NCI-H187 treated with DMSO at 0.1 percent for 48 hours (cell line): ENCODE measurements around the gene SYCE1.
"Not testable (repeated sequence)": the region's sequence is repeated elsewhere in the genome, so short reads cannot be mapped to it uniquely, and the experiment has no call there.

Source experiments
- DNase-seq: peaks from one replicate; lab custom pipeline; 2025; lab: John Stamatoyannopoulos, UW

SYCE1 gene

DNA sequence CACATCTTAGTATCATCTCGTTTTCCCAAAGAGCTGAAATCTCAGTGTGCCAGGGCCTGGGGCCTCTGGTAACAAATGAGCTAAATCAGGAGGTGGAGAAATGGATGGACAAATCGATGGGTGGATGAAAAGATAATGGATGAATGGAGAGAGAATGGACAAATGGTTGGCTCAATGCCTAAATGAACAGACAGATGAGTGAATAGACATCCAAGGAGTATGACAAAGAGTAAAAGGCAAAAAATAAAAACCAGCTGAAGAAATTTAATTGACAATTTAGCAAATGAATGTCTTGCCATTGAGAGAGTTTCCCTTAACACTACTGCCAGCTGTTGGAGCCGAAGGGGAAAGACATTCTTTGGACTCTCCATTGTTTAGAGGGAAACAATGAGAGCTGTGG is 8.0 kb downstream of the SYCE1 start:
- DNase-seq = no peak

DNA sequence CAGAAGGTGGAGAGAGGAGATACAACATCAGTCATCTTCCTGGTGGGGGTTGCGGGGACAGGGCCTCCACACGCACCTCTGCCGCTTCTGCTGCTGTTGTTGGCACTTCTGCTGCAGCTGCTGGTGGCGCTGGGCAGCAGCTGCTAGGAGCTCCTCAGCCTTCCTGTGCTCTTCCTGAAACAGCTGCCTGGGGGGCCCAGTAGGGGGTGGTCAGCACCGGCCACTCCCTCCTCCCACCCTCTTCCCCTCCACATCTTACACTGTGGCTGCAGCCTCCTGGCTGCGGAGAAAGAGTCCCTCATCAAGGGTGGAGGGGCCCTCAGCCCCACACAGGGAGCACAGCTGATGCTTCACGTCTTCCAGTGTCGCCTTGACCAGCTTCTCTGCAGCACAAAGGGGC is 9.9 kb downstream of the SYCE1 start:
- no peak for DNase-seq

DNA sequence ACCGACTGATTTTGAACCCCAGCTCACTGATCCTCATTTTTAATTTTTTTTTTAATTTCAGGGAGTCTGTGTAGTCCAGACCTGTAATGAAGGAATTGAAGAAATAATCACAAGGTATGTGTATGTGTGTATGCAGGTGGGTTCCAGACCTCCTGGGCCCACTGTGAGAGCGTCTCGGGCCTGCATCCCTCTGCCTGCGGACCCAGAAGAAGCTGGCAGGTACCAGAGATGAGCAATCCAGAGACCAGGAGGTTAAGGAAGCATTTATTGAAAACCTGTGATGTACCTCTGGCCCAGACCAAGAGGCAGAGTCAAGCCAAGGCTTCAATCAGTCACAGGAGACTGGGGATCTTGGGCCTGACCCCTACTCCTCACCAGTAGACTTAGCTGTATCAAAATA is 10.8 kb downstream of the SYCE1 start:
- no peak for DNase-seq

DNA sequence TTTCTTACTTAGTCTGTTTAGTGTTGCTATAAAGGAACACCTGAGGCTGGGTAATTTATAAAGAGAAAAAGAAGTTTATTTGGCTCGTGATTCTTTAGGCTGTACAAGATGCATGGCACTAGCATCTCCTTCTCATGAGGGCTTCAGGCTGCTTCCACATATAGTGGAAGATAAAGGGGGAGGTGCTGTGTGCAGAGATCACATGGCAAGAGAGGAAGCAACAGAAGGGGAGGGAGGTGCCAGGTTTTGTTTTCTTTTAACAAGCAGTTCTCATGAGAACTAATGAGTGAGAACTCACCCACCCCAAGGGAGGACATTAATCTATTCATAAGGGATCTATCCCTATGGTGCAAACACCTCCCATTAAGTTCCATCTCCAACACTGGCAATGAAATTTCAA is 20.9 kb downstream of the SYCE1 start:
- DNase-seq = no peak

DNA sequence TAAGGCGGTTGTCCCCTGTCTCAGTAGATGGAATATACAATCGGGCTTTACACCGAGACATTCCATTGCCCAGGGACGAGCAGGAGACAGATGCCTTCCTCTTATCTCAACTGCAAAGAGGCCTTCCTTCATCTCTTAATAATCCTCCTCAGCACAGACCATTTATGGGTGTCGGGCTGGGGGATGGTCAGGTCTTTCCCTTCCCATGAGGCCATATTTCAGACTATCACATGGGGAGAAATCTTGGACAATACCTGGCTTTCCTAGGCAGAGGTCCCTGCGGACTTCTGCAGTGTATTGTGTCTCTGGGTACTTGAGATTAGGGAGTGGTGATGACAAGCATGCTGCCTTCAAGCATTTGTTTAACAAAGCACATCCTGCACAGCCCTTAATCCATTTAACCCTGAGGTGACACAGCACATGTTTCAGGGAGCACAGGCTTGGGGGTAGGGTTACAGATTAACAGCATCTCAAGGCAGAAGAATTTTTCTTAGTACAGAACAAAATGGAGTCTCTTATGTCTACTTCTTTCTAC is 23.9 kb downstream of the SYCE1 start:
- DNase-seq = not testable (repeated sequence)

DNA sequence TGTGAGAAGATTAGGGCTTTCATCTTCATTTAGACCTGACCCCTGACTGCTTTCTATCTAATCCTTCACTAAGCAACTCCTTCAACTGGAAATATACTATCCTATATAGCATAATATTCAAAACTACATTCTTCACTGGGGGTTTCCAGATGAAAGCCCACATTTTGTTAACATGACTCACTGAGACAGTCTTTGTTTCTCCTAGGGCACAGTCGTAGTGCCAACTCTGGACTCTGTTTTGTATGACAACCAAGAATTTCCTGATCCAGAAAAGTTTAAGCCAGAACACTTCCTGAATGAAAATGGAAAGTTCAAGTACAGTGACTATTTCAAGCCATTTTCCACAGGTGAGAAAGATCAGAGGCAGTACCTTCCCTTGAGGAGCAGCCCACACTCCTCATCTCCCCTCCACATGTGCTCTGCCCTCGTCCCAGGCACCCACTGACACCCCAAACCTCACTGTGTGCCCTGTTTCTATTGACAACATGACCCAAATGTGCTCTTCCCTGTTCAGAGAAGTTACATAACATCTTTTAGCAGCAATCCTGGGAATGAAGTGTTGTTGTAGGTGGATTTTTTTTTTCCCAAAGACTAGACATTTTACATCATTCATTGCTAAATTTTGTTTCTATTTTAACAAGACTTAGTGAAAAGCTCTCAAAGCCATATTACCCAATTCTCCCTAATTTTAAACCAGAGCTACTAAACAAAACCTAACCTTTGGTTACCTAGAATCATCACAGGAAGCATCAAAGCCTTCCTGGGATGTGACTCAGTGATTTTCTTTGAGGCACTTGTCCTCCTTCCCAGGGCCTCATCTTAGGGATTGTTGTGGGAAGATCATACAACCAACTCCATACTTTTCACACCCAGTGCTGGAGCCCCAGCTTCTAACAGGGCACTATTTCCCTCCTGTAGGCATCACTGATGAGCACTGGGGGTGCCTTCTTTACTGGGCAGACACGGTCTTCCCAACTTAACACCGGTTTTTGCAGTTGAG is 27.5 kb downstream of the SYCE1 start:
- no peak for DNase-seq

DNA sequence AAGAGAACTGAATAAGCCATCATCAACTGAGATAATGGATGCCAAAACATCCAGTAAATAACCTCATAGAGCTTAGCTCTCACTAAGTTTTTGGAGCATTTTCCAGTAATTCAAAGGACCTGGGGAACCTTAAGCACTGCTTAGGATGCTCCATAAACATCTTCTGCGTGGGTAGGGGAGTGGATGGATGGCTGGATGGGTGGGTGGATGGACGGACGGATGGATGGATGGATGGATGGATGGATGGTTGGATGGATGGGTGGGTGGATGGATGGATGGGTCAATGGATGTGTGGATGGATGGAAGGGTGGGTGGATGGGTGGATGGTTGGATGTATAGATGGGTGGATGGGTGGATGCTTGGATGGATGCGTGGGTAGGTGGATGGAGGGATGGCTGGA is 29.2 kb downstream of the SYCE1 start:
- DNase-seq = no peak

DNA sequence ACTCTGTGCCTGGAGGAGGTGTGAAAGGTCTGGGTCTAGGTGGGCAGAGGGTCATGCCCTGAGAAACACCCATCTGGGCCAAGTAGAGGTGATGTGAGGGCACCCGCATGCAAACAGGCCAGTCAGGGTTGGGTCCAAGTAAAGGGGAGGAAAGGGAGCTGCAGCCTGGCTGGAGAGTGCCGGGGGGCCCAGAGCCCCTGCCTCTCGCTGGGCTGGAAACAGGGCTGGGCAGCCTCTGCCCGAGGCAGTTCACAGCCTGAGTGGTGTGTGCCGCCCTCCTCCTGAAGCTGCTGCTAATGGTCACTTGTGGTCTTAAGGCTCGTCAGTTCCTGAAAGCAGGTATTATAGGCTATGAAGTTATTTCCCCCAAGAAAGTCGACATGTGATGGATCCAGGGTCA is 31.0 kb downstream of the SYCE1 start:
- no peak for DNase-seq

DNA sequence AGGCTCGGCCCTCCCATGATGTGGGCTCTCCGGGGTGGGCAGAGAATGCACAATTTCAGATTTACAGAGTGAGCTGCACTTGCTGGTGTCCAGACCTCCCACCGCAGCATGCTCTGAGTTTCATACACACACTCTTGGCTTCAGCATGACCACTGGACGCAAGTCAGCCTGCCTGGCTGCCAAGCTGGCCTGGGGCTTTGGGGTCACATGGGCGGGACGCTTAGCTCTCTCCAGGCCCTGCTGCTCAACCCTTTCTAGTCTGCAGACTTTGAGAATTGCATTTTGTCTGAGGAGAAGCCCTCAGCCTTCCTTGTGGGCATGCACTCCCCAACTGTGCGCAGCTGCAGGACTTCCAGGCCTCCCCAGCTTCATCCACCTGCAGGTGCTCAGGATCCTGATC is 32.5 kb downstream of the SYCE1 start:
- no peak for DNase-seq

DNA sequence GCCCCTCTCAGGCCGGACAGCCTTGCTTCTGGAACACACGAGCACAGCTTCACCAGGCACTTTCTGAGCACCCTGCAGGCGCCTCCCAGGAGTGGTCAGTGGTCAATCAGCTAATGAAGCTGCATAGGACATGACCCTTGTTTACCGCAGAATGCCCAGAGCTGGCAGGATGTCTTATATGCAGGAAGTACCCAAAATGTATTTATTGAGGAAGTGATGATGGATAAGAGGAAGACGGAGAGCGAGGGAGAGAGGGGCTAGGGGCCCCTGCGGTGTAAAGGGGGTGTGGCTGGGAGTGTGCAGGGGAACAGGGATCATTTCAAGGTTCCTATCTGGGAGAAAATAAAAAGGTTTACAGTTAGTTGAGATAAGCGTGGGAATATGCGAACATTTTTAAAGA is 34.9 kb downstream of the SYCE1 start:
- no peak for DNase-seq

DNA sequence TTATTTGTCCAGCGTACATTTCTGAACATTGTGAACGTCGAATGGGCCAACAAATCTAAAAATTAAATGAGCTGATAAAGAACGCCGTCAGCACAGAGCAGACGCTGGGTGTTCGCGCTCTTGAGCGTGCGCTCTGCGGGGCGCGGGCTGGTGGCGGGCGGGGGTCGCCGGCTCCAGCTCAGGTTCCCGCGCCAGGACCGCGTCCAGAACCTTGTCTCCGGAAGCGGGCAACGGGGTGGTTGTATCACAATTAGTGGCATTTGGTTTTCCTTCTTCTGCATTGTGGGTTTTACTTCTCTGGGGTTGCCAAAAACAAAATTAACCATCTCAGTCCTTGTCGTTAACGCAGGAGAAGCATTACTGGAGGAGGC is 35.8 kb downstream of the SYCE1 start:
- no peak for DNase-seq

DNA sequence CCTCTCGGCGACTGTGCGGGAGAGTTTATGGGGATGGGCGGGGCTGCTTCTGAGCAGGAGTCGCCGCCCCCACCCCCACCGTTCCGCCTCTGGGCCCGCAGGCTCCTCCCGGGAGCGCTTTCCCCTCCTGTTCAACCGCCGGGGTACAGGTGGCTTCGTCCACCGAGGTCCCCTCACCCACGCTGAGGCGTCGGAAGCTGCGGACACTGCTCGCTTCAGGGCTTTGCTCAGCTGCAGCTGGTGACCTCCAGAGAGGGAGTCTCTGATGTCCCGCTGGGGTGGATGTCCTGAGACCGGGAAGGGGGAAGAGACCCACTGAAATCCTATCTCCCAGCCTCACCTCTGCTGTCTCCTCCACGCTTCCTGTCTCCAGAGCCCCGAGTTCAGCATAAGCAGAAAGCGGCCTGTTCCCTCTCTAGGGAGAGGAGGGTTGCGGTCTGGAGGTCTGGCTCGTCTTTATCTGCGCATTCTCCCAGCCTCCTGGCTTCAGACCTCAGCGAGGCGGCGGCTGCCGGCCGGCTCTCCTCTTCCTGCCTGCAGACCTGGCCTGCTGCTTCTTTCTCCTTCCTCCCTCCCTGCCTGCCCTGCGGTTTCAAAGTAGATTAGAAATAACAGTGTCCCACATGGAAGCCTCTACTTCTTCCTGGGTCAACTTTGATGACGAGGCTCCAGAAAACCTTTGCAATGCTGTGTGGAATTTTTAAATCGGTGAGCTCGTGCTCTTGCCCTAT is 36.4 kb downstream of the SYCE1 start:
- DNase-seq = no peak

DNA sequence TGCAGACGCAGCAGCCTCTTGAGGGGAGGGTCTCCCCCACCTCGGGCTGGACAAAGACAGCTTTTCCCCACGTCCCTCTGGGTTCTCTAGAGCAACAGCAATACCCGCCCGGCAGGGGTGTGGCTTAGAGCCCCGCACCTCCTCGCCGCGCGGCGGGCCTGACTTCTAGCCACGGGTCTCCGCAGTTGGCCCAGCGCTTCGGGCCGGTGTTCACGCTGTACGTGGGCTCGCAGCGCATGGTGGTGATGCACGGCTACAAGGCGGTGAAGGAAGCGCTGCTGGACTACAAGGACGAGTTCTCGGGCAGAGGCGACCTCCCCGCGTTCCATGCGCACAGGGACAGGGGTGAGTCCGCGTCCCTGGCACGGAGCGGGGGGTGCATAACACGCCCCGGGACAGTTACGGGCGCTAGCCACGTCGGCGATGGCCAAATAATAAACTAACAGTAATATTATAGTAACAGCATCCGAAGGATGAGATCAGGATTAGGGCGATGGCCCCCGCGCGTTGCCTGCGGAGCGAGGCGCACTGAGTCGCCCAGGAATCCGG is 37.0 kb downstream of the SYCE1 start:
- DNase-seq = no peak

DNA sequence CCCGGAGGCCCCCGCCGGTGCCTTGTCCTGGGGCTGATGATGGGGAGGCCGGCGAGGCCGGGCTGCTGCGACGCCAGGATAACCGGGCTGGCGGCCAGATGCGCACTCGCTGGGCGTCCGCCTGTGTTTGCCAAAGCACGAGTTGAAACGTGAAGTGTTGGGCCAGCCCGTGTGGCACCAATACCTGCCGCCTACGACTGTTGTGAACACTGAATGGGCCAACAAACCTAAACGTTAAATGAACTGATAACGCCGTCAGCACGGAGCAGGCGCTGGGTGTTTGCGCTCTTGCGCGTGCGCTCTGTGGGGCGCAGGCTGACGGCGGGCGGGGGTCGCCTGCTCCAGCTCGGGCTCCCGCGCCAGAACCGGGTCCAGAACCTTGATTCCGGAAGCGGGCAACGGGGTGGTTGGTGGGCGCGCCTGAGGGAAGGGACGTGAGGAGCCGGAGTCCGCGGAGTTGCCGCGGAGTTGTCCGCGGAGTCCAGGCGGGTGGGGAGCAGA is 37.6 kb downstream of the SYCE1 start:
- no peak for DNase-seq

DNA sequence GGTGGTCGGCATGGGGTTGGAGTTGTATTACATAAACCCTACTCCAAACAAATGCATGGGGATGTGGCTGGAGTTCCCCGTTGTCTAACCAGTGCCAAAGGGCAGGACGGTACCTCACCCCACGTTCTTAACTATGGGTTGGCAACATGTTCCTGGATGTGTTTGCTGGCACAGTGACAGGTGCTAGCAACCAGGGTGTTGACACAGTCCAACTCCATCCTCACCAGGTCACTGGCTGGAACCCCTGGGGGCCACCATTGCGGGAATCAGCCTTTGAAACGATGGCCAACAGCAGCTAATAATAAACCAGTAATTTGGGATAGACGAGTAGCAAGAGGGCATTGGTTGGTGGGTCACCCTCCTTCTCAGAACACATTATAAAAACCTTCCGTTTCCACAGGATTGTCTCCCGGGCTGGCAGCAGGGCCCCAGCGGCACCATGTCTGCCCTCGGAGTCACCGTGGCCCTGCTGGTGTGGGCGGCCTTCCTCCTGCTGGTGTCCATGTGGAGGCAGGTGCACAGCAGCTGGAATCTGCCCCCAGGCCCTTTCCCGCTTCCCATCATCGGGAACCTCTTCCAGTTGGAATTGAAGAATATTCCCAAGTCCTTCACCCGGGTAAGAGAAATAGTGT is 38.3 kb downstream of the SYCE1 start, which contains the start of gene CYP2E1:
TSS of gene CYP2E1 (plus strand) at position 407 of the 632 bp plus-strand sequence. CDS start at position 440, 33 bp downstream.
- DNase-seq = no peak

DNA sequence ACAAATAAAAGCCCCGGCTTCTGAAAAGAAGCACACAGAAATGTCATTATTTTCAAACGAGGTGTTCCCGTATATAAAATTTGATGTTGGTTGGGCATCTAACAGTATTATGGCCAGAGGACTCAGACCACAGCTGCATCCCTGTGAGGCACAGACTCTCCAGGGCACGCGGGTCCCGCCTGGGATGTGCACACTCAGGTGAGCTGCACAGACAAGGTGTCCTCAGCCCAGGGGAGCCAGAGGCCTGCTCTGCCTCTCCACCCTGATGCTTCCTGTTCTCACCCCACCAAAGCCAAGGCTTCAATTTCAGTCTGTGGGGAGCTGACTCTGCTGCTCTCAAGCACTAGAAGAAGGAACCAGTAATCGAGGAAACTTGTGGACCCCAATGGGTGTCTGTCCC is 39.9 kb downstream of the SYCE1 start:
- DNase-seq = no peak

DNA sequence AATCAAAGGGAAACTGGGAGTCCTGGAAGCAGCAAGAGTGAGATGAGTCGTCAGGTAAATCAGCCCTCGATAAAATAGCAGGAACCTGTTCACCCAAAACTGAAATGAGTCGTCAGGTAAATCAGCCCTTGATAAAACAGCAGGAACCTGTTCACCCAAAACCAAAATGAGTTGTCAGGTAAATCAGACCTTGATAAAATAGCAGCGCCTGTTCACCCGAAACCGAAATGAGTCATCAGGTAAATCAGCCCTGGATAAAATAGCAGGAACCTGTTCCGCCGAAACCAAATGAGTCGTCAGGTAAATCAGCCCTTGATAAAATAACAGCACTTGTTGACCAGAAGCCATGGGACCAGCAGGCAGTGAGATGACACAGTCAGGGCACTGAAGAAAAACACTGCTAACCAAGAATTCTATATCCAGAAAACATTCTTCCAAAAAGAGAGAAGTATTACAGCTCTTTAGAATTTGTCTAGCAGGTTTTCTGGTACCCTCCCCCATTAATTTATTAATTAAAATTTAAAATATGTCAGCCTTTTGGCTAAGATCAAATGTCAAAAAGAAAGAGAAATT is 41.7 kb downstream of the SYCE1 start:
- DNase-seq = no peak

DNA sequence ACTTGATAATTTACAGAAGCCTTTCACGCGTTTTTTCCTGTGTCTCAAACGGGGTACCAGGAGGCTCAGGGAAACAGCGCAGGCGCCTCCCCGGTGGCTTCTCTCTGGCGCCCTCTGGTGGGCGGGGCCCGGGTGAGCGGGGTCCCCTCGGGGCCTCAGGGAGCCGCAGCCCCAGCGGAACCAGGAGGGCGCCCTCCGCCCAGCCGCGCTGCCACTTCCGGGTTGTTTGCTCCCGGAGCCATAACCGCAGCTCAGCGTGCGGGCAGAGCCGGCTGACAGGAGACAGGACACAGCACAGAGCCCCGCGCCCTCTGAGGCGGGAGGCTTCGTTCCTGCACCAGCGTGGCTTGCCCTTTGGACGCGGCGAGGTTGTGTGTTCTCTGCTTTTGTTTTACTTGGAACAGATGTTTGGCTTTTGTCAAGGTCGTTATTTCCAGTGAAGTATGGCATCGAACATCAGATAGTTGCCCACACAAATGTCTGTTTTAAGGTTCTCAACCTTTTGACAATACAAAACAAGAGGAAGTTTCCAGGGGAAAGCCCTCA is 45.1 kb downstream of the SYCE1 start:
- DNase-seq = no peak

DNA sequence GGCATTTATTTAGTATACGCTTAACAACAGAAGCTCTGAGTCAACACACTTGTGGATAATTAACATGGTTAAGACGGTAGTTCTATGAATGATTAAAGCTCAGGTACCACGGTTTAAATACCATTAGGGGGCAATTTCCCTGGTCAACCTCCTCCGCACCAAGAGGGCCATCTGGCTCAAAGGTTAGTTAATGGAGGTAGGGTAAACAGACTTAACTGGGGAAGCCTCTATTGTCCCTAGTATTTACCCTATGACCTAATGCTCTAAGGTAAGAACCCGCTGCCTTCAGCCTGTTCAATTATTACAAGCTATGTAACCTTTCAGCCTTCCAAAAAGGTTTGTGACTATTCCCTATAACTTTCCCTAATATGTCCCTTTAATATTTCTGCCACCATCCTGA is 46.9 kb downstream of the SYCE1 start:
- not testable (repeated sequence) for DNase-seq

DNA sequence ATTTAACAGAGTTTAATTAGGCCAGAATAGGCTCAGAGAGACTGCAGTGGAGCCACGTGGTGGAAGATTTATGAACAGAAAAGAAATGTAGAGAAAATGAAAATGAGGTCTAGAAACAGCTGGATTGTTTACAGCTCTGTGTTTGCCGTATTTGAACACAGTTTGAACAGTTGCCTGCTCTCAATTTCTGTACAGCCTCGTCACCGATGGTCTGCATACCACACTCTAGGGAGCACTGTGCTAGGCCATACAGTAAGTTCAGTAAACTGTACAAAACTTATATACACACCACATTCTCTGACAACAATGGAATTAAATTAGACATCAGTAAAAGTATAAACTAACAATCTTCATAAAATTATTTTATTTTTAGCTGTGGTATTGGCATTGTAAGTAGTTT is 49.3 kb downstream of the SYCE1 start:
- no peak for DNase-seq

DNA sequence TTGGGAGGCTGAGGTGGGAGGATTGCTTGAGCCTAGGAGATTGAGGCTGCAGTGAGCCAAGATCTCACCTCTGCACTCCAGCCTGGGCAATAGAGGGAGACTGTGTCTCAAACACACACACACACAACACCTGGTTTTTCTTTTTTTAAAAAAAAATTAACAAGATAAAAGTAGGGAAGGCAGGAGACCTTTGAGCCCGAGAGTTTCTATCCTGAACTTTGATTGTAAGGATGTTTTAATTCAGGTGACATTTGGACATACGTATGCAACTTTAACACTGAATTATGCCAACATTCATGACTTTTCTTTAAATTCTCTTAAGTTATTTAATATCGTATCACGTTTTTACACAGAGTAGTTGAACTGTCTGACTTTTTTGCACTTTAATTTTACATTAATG is 49.9 kb downstream of the SYCE1 start:
- no peak for DNase-seq
